ENCODE measurements around the gene SAV1.

Gene SAV1

GRCh38 chr14:50605766-50606165 lies 62.3 kb downstream of the SAV1 start:
- no peak for DNase-seq

- DNase-seq, result no peak
Observed at GRCh38 chr14:50603565-50603964, 64.5 kb downstream of the SAV1 start.

DNA sequence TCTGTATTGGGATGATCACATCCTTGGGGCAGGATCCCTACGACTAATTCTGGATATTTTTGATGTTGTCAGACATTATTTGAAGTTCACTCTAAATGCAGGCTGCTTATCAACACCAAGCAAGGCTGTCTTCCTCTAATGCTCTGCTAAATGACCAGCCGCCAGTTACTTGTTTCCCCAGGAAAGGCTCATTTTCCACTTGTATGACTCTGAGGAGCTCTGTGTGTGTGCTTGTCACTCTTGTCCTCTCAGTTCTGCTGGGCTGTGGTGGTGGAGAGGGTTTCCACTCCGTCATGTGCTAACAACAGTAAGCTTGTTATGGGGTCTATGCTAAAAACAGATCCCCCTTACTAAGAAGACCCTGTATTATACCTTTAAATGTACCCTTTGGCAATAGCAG lies 66.1 kb downstream of the SAV1 start:
- no peak for DNase-seq

GRCh38 chr14:50601394-50601793 lies 66.7 kb downstream of the SAV1 start:
- no peak for DNase-seq

DNA sequence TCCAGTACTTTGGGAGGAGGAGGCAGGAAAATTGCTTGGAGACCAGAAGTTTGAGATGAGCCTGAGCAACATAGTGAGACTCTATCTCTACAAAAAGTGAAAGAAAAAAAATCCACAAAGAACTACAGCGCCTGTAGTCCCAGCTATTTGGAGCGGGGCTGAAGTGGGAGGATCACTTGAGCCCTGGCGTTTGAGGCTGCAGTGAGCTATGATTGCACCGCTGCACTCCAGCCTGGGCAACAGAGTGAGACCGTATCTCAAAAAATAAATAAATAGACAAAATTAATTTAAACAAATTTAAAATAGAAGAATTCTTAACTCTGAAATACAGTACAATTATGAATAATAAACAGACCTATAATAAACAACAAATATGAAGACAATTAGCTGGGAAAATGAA lies 67.3 kb downstream of the SAV1 start:
- DNase-seq, result no peak

DNA sequence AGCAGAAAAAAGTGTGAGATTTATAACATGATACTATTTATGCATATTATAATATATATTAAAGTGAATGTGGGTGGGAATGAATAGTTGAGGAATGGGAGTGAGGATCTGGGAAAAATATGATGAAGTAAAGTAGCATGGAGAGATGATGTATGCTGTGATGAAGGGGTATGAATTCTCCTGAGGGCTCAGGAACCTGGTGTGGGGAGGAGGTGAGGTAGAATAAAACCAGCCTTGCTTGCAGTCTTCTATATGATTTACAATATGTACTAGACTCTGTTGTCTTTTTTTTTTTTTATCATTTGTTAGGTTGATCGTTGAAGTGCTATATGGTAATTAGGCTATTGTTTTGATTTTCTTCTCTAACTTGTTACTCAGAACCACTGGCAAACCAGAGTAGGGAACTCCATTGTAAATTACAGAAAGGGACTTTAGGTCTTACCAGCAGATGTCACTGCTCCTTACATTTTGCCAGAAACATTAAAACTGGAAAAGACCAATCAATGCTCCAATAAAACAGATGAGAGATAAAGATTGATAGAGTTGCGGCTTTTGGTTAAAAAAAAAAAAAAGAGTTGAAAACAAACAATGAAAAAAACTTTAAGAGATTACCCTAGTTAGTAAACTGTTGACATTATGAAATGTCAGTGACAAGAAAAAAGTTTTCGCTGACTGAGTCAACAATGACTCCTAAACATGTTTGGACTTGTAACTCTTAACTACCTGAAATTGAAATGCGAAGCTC lies 68.2 kb downstream of the SAV1 start:
- DNase-seq, result no peak

DNA sequence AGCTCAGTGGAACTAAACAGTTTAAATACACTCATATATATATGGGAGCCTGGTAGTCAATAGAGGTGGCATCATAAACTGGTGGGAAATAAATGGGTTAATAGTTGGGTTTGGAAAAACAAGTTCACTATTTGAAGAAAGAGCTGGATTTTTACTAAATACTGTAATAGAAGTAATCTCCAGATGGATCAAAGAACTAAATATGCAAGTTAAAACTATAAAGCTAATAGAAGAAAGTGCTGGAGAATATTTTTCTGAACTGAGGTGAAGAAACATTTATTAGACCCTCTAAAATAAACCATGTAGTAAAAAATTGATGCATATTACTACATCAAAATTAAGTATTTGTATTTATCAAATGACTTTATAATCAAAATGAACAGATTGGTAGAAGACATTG lies 69.3 kb downstream of the SAV1 start:
- no peak for DNase-seq

DNA sequence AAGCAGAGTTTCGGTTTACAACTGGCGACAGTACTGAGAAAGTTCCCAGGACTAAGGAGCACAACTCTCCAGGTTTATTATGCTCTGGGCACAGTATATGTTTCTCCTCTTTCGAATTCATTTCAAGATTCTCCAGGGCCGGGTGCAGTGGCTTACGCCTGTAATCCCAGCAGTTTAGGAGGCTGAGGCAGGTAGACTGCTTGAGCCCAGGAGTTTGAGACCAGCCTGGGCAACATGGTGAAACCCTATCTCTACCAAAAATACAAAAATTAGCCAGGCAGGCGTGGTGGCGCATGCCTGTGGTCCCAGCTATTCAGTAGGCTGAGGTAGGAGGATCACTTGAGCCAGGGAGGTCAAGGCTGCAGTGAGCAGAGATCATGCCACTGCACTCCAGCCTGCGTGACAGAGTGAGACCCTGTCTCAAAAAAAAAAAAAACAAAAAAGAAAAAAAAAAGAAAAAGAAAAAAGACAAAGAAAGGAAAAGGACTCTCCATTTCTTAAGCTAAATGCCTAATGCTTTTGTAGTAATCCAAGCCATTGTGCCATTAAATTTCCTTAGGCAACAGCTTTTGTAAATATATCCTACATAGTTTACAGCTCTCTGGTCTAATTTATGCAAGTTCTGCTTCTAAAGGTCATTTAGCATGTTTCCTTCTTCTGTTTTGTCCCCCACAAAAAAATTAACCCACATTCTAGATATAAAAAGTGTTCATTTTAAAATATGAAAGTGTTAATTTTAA lies 73.4 kb downstream of the SAV1 start:
- DNase-seq, result no peak

GRCh38 chr14:50590464-50590863 lies 77.6 kb downstream of the SAV1 start:
- no peak for DNase-seq

Measured in NCI-H2081 treated with DMSO at 0.1 percent for 48 hours (cell line).